GM12878 (cell line): ENCODE measurements around the gene OR2G3. TPM values are rescaled to one million over a fixed set of nuclear protein-coding genes. Genes with fewer than 3 reads are reported as not detected.

ENCODE experiments used
- ATAC-seq: fragments of 200-7000 bp; cut with Tn5 transposase; 3 replicates; pipeline ENCODE4 v1.9.1; 2020; ENCODE audit warnings: mild to moderate bottlenecking, moderate library complexity
- BruUV-seq: library from RNA; stranded (reverse); fragments of 400-500 nt; replicated peaks from 2 replicates; lab custom pipeline; 2021; lab: Mats Ljungman, UMichigan
- CTCF ChIA-PET: fragments of 300-600 bp; sonication (Branson Sonifier 250); formaldehyde crosslinking; extraction: SDS; loops from one replicate; lab custom pipeline; 2021; ENCODE audit warnings: inconsistent platforms; lab: Yijun Ruan, JAX
- POLR2A ChIA-PET: fragments of 350-600 bp; formaldehyde crosslinking; extraction: SDS; loops from one replicate; lab custom pipeline; 2021; ENCODE audit warnings: inconsistent platforms; lab: Charles Lee
- RAD21 ChIA-PET: fragments of 300-600 bp; sonication (Branson Sonifier 250); formaldehyde crosslinking; loops from one replicate; lab custom pipeline; 2023; ENCODE audit warnings: antibody characterized with exemption; ENCODE audit not compliant: unreplicated experiment; lab: Charles Lee
- SMC1A ChIA-PET: fragments of 300-600 bp; sonication (Branson Sonifier 250); formaldehyde crosslinking; loops from one replicate; lab custom pipeline; 2023; ENCODE audit not compliant: unreplicated experiment, uncharacterized antibody; lab: Charles Lee
- DNase-seq: peaks from one replicate; pipeline ENCODE4 v3.0.0-alpha.2; 2011; ENCODE audit warnings: low read depth, low spot score
- FAIRE-seq: peaks from 3 replicates; lab custom pipeline; 2011; peaks lifted over from hg19 to GRCh38; lab: Jason Lieb, UNC
- H2AFZ ChIP-seq: 2 replicates; pipeline ENCODE4 v1.6.0; 2011; ENCODE audit warnings: low read depth, low read length, control low read depth; ENCODE audit not compliant: control insufficient read depth
- H3K27ac ChIP-seq: 2 replicates; pipeline ENCODE4 v1.5.1; 2011; ENCODE audit warnings: control low read depth; ENCODE audit not compliant: control insufficient read depth, insufficient read depth
- H3K27me3 ChIP-seq, 2 experiments: replicated peaks in 1 of 2; 2 replicates each; pipeline versions ENCODE4 v1.6.0 to v1.6.1; 2011; ENCODE audit warnings: low read length in 1 of 2; ENCODE audit not compliant: control insufficient read depth in 2 of 2, insufficient read depth in 2 of 2
- H3K36me3 ChIP-seq, 2 experiments: 2 replicates each; pipeline ENCODE4 v1.5.1; 2011; ENCODE audit warnings: low read length in 1 of 2; ENCODE audit not compliant: control insufficient read depth in 2 of 2, insufficient read depth in 2 of 2
- H3K4me1 ChIP-seq: 2 replicates; pipeline ENCODE4 v1.6.1; 2011; ENCODE audit warnings: mild to moderate bottlenecking, low read length, moderate library complexity, mixed read lengths; ENCODE audit not compliant: control insufficient read depth, insufficient read depth
- H3K4me2 ChIP-seq: 2 replicates; pipeline ENCODE4 v1.6.0; 2011; ENCODE audit warnings: control low read depth; ENCODE audit not compliant: control insufficient read depth, insufficient read depth
- H3K4me3 ChIP-seq: fragments of 200-600 bp; sonication (generic); 2 replicates; pipeline ENCODE4 v1.5.1; 2016
- H3K79me2 ChIP-seq: 2 replicates; pipeline ENCODE4 v1.6.0; 2011; ENCODE audit warnings: low read length; ENCODE audit not compliant: control insufficient read depth, insufficient read depth
- H3K9ac ChIP-seq: 2 replicates; pipeline ENCODE4 v1.8.0; 2011; ENCODE audit warnings: low read length, control low read depth, mixed read lengths; ENCODE audit not compliant: control insufficient read depth, insufficient read depth
- H3K9me3 ChIP-seq: replicated peaks from 3 replicates; pipeline ENCODE4 v1.5.1; 2011; ENCODE audit warnings: mild to moderate bottlenecking, low read length; ENCODE audit not compliant: control insufficient read depth, insufficient read depth
- H4K20me1 ChIP-seq: 2 replicates; pipeline ENCODE4 v1.6.0; 2011; ENCODE audit not compliant: control insufficient read depth, insufficient read depth
- ASH2L ChIP-seq: fragments of 300-600, 200-600 bp; sonication (generic); IDR thresholded peaks from 2 replicates; pipeline ENCODE4 v1.6.1; 2017; ENCODE audit warnings: low read depth, mild to moderate bottlenecking, borderline replicate concordance
- BCLAF1 ChIP-seq: fragments of 450-650 bp; IDR thresholded peaks from 2 replicates; pipeline ENCODE4 v1.6.1; 2017; ENCODE audit warnings: antibody characterized with exemption, mild to moderate bottlenecking, moderate library complexity
- CBX5 ChIP-seq: sonication (generic); IDR thresholded peaks from 2 replicates; pipeline ENCODE4 v1.6.1; 2016; ENCODE audit warnings: low read depth, moderate library complexity, mild to moderate bottlenecking, inconsistent platforms
- EED ChIP-seq: sonication (generic); IDR thresholded peaks from 2 replicates; pipeline ENCODE4 v1.6.1; 2016; ENCODE audit warnings: antibody characterized with exemption, low read depth
- FOXM1 ChIP-seq: IDR thresholded peaks from 2 replicates; pipeline ENCODE4 v1.6.1; 2012; ENCODE audit warnings: low read depth, mild to moderate bottlenecking, inconsistent platforms, low read length, moderate library complexity
- MLLT1 ChIP-seq: fragments of 450-650 bp; IDR thresholded peaks from 2 replicates; pipeline ENCODE4 v1.6.1; 2016; ENCODE audit warnings: mild to moderate bottlenecking
- MTA2 ChIP-seq: fragments of 450-650 bp; IDR thresholded peaks from 2 replicates; pipeline ENCODE4 v1.6.1; 2016; ENCODE audit warnings: low read depth, mild to moderate bottlenecking, moderate library complexity
- MYB ChIP-seq: fragments of 150-350 bp; IDR thresholded peaks from 2 replicates; pipeline ENCODE4 v1.6.1; 2014; ENCODE audit warnings: mild to moderate bottlenecking, low read depth, low read length, borderline replicate concordance
- PKNOX1 ChIP-seq: fragments of 450-650 bp; IDR thresholded peaks from 2 replicates; pipeline ENCODE4 v1.6.1; 2016; ENCODE audit warnings: mild to moderate bottlenecking
- POU2F2 ChIP-seq: IDR thresholded peaks from 3 replicates; pipeline ENCODE4 v1.6.1; 2011; ENCODE audit warnings: low read depth, mild to moderate bottlenecking, low read length, borderline replicate concordance
- RBBP5 ChIP-seq: fragments of 200-600 bp; sonication (generic); conservative IDR thresholded peaks from 2 replicates; pipeline ENCODE4 v1.6.1; 2016
- RUNX3 ChIP-seq: IDR thresholded peaks from 2 replicates; pipeline ENCODE4 v1.6.1; 2012; ENCODE audit warnings: low read length, inconsistent platforms
- YBX1 ChIP-seq: fragments of 450-650 bp; IDR thresholded peaks from 2 replicates; pipeline ENCODE4 v1.6.1; 2016; ENCODE audit warnings: antibody characterized with exemption
- ZNF207 ChIP-seq: fragments of 450-650 bp; IDR thresholded peaks from 2 replicates; pipeline ENCODE4 v1.6.1; 2014; ENCODE audit warnings: antibody characterized with exemption, mild to moderate bottlenecking, borderline replicate concordance
- ZNF592 ChIP-seq: fragments of 450-650 bp; IDR thresholded peaks from 2 replicates; pipeline ENCODE4 v1.6.1; 2017; ENCODE audit warnings: mild to moderate bottlenecking, moderate library complexity
- WGBS: methylation state at CpG from one replicate; pipeline ENCODE4 v1.1.6; 2016; ENCODE audit warnings: low lambda C conversion rate; ENCODE audit not compliant: insufficient replicate concordance, insufficient coverage; ENCODE audit errors: missing lambda C conversion rate; 5-methylcytosine and 5-hydroxymethylcytosine counted together
- in situ Hi-C: fragments of 300-500 bp; cut with MboI; formaldehyde crosslinking; loops from 9 replicates; pipeline ENCODE4 v1.14.3; 2018; ENCODE audit warnings: mixed read lengths
- intact Hi-C: fragments of 100-400 bp; cut with micrococcal nuclease; formaldehyde crosslinking; loops from one replicate; pipeline ENCODE4 v1.14.2; 2022; ENCODE audit not compliant: unreplicated experiment
- polyA plus RNA-seq, 11 experiments: library from polyadenylated mRNA; depleted of rRNA in 4 of 11; unstranded in 6 of 11; stranded (reverse) in 5 of 11; fragments of >200 nt; fragmentation: Nextera tagmentation in 4 of 11; fragmentation: Illumina TruSeq in 1 of 11; extraction: Ambion mirVana in 4 of 11; extraction: Trizol in 1 of 11; gene quantifications; 1 replicate in 1 of 11; 2 replicates in 10 of 11; pipeline versions ENCODE4 v1.2.1 to v1.2.3, GENCODE V29; 2011 to 2016; ENCODE audit warnings: inconsistent platforms in 2 of 11, missing spikeins in 2 of 11, low read depth in 1 of 11
- total RNA-seq, 4 experiments: library from RNA; depleted of rRNA in 3 of 4; stranded (reverse); fragments of >200 nt in 3 of 4; fragmentation: Illumina TruSeq in 1 of 4; extraction: Trizol in 1 of 4; gene quantifications; 2 replicates each; pipeline versions ENCODE4 v1.2.1 to v1.2.3, GENCODE V29; 2013 to 2021

Gene OR2G3
- total and polyA plus RNA-seq, 10 of the 15 experiments (the other 5 are each of a cell fraction or from before 2014, with no cell fraction given): not detected

GRCh38 chr1:247561711-247562110 is 43.7 kb upstream of the OR2G3 start:
- Histone ChIP-seq H3K4me2 (no peak overlapping the region), H3K79me2 (no peaks in the 10 kb centered on the region), H3K4me3 (no peak overlapping the region), H3K27me3 (no peaks in the 10 kb centered on the region), H3K9me3 (no peaks in the 10 kb centered on the region), H3K4me1 (no peaks in the 10 kb centered on the region), H2AFZ (no peak overlapping the region), H3K27ac (no peak overlapping the region), H4K20me1 (no peaks in the 10 kb centered on the region), H3K36me3 (no peaks in the 10 kb centered on the region), H3K9ac (no peak overlapping the region)
- ATAC-seq: no peak
- intact Hi-C loops: no loop called here
- ChIA-PET CTCF (interaction anchor here (0.6 to 2.0 kb wide), 2 partner anchors 10 to 766 kb away, joined by 5 read pairs; no protein-coding TSS in a partner anchor), RAD21 (no interaction called here), POLR2A (no interaction called here), SMC1A (no interaction called here)
- in situ Hi-C loops: no loop called here
- 50% methylated on average over 10 of the region's 10 CpGs for WGBS
- no peak for FAIRE-seq
- no TSS peak for BruUV-seq
- DNase-seq: no peak
- TF ChIP-seq FOXM1 (no peak), ASH2L (no peak), RUNX3 (no peak), ZNF207 (no peak), MLLT1 (no peak), RBBP5 (no peak), POU2F2 (no peak), ZNF592 (no peak), BCLAF1 (no peak), PKNOX1 (no peak), CBX5 (no peak), EED (no peak), MTA2 (no peak), YBX1 (no peak), MYB (no peak)
